Osteoblast (primary cell): ENCODE data around the gene MYH16. TPM values are rescaled to one million over a fixed set of nuclear protein-coding genes. Genes with fewer than 3 reads are reported as not detected.
A peak's percentile ranks its signal among the peaks of the same experiment; 100 is the strongest.
"Not testable (repeated sequence)": the region's sequence is repeated elsewhere in the genome, so short reads cannot be mapped to it uniquely, and the experiment has no call there.

Source experiments
- DNase-seq: peaks from one replicate; pipeline ENCODE4 v3.0.0; 2011; ENCODE audit warnings: low spot score, mixed read lengths; ENCODE audit not compliant: insufficient read length; ENCODE audit errors: missing footprints
- H2AFZ ChIP-seq: 2 replicates; pipeline ENCODE4 v1.6.0; 2011; ENCODE audit warnings: mild to moderate bottlenecking, low read length
- H3K27ac ChIP-seq: 2 replicates; pipeline ENCODE4 v1.5.1; 2011; ENCODE audit warnings: mild to moderate bottlenecking, low read depth, low read length, moderate library complexity
- H3K27me3 ChIP-seq: 2 replicates; pipeline ENCODE4 v1.6.0; 2012; ENCODE audit warnings: mild to moderate bottlenecking, control low read depth, inconsistent platforms, low read length, moderate library complexity; ENCODE audit not compliant: insufficient read depth
- H3K36me3 ChIP-seq: 2 replicates; pipeline ENCODE4 v1.5.1; 2011; ENCODE audit warnings: mild to moderate bottlenecking, low read length, control low read depth, moderate library complexity; ENCODE audit not compliant: insufficient read depth
- H3K4me1 ChIP-seq: 2 replicates; pipeline ENCODE4 v1.5.1; 2011; ENCODE audit warnings: mild to moderate bottlenecking, low read length, control low read depth, moderate library complexity; ENCODE audit not compliant: insufficient read depth
- H3K4me2 ChIP-seq: 2 replicates; pipeline ENCODE4 v1.6.0; 2011; ENCODE audit warnings: mild to moderate bottlenecking, low read length; ENCODE audit not compliant: insufficient read depth
- H3K4me3 ChIP-seq: fragments of 200-600 bp; sonication (generic); 3 replicates; pipeline ENCODE4 v1.5.1; 2012; ENCODE audit warnings: mild to moderate bottlenecking, low read length, inconsistent platforms; ENCODE audit not compliant: insufficient read depth
- H3K79me2 ChIP-seq: 2 replicates; pipeline ENCODE4 v1.6.0; 2012; ENCODE audit warnings: mild to moderate bottlenecking, low read length, control low read depth, inconsistent platforms; ENCODE audit not compliant: insufficient read depth
- H3K9me3 ChIP-seq: 2 replicates; pipeline ENCODE4 v1.5.1; 2011; ENCODE audit warnings: low read depth, low read length, control low read depth
- H4K20me1 ChIP-seq: 2 replicates; pipeline ENCODE4 v1.6.0; 2012; ENCODE audit warnings: mild to moderate bottlenecking, low read length, control low read depth; ENCODE audit not compliant: insufficient read depth
- CTCF ChIP-seq: IDR thresholded peaks from 2 replicates; pipeline ENCODE4 v1.5.1; 2011; ENCODE audit warnings: mild to moderate bottlenecking, low read depth, low read length, moderate library complexity; ENCODE audit errors: extremely low read depth
- total RNA-seq: library from RNA; depleted of rRNA; stranded (reverse); fragments of >200 nt; gene quantifications from 2 replicates; pipeline ENCODE4 v1.2.3, GENCODE V29; 2012

MYH16 gene
- total RNA-seq, 1 donor, result not detected

- no peak for DNase-seq
- H3K4me3 ChIP-seq, result no peak overlapping the region
- no peaks in the 10 kb centered on the region for H3K9me3 ChIP-seq
- no peak overlapping the region for H3K4me2 ChIP-seq
- H3K4me1 ChIP-seq, result peaks cover 4% of the 10 kb centered on the region
- H2AFZ ChIP-seq, result no peak overlapping the region
- no peak for TF ChIP-seq CTCF
- no peaks in the 10 kb centered on the region for H4K20me1 ChIP-seq
- no peak overlapping the region for H3K27ac ChIP-seq
- H3K36me3 ChIP-seq, result no peaks in the 10 kb centered on the region
- no peaks in the 10 kb centered on the region for H3K27me3 ChIP-seq
- peaks cover 6% of the 10 kb centered on the region for H3K79me2 ChIP-seq
These were observed 47.7 kb downstream of the MYH16 start for GRCh38 chr7:99320371-99320770.

DNA sequence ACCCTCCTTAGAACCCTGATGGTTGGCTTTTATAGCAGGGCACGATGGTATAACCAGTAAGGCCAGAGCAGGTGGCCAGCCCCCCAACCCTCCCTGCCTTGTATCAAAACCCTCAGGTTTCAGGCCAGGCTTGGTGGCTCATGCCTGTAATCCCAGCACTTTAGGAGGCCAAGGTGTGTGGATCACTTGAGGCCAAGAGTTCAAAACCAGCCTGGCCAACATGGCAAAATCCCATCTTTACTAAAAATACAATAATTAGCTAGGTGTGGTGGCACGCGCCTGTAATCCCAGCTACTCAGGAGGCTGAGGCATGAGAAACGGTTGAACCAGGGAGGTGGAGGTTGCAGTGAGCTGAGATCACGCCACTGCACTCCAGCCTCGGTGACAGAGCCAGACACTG is 50.0 kb downstream of the MYH16 start:
- peaks cover 11% of the 10 kb centered on the region for H4K20me1 ChIP-seq
- H3K36me3 ChIP-seq, H3K9me3 ChIP-seq, H3K4me3 ChIP-seq, DNase-seq, H3K27ac ChIP-seq, H2AFZ ChIP-seq, H3K4me2 ChIP-seq, H3K27me3 ChIP-seq: not testable (repeated sequence)
- H3K79me2 ChIP-seq, result peaks cover 28% of the 10 kb centered on the region
- peaks cover 14% of the 10 kb centered on the region for H3K4me1 ChIP-seq

- no peaks in the 10 kb centered on the region for H3K9me3 ChIP-seq
- H3K27me3 ChIP-seq, result no peaks in the 10 kb centered on the region
- no peak overlapping the region for H2AFZ ChIP-seq
- peak overlapping the region; percentile 93 for H3K4me2 ChIP-seq
- no peak overlapping the region for H3K4me3 ChIP-seq
- no peak for DNase-seq
- peaks cover 45% of the 10 kb centered on the region for H3K79me2 ChIP-seq
- TF ChIP-seq CTCF, result no peak
- H3K27ac ChIP-seq, result no peak overlapping the region
- peaks cover 15% of the 10 kb centered on the region for H4K20me1 ChIP-seq
- H3K36me3 ChIP-seq, result peaks cover 4% of the 10 kb centered on the region
- H3K4me1 ChIP-seq, result peaks cover 17% of the 10 kb centered on the region
These were observed 51.9 kb downstream of the MYH16 start for GRCh38 chr7:99324559-99324958.

GRCh38 chr7:99325001-99325493 is 52.4 kb downstream of the MYH16 start:
- H3K4me1 ChIP-seq, result peaks cover 20% of the 10 kb centered on the region
- peak overlapping the region; percentile 87 for H3K4me3 ChIP-seq
- H3K27ac ChIP-seq, result peak overlapping the region; percentile 79
- peaks cover 4% of the 10 kb centered on the region for H3K36me3 ChIP-seq
- peak overlapping the region; percentile 95 for H2AFZ ChIP-seq
- peaks cover 17% of the 10 kb centered on the region for H4K20me1 ChIP-seq
- H3K9me3 ChIP-seq, result no peaks in the 10 kb centered on the region
- peak; percentile 27 for DNase-seq
- peaks cover 50% of the 10 kb centered on the region for H3K79me2 ChIP-seq
- no peaks in the 10 kb centered on the region for H3K27me3 ChIP-seq
- TF ChIP-seq CTCF, result no peak
- H3K4me2 ChIP-seq, result peak overlapping the region; percentile 93
